ENCODE data around the gene TXNDC17.
A peak's percentile ranks its signal among the peaks of the same experiment; 100 is the strongest.
"Not testable (repeated sequence)": the region's sequence is repeated elsewhere in the genome, so short reads cannot be mapped to it uniquely, and the experiment has no call there.

TXNDC17 gene

DNA sequence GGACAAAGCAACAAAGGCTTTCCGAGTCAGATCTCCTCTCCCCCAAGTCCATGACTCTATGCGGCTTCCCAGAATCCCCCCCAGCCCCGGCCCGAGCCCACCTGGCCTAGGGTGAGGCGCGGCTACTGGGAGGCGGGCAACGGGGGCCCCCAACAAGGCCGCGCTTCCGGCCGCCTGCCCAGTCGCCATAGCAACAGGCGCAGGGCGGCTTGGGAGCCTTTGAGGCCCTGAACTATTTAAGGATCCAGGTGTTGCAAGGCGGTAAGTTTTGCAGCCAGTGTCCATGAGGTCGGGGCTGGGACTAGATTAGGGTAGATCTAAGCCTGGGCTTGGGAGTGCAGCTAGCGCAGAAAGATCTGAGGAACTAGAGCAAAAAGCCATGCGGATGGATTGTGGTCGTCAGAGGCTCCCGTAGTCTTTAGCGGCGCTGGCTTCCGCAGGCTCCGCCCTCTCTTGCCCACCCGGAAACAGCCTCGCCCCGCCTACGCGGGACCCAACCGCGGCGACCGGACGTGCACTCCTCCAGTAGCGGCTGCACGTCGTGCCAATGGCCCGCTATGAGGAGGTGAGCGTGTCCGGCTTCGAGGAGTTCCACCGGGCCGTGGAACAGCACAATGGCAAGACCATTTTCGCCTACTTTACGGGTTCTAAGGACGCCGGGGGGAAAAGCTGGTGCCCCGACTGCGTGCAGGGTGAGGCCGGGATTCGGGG, at the start of gene TXNDC17, which contains the start of gene KIAA0753:
TXNDC17 (plus strand) TSS at position 525 of the 711 bp plus-strand sequence; CDS start at position 548, 23 bp downstream.
KIAA0753 (minus strand) TSS at position 176 of the 711 bp plus-strand sequence. CDS start 5,608 bp downstream, outside the sequence.
- peak; percentile 91 for DNase-seq (ENCODE audit: low spot score)

GRCh38 chr17:6591599-6592158, 49.2 kb upstream of the TXNDC17 start:
- DNase-seq (ENCODE audit: low spot score), result peak; percentile 43

- no peak for DNase-seq (ENCODE audit: low spot score)
Observed at GRCh38 chr17:6592173-6592572, 48.7 kb upstream of the TXNDC17 start.

DNA sequence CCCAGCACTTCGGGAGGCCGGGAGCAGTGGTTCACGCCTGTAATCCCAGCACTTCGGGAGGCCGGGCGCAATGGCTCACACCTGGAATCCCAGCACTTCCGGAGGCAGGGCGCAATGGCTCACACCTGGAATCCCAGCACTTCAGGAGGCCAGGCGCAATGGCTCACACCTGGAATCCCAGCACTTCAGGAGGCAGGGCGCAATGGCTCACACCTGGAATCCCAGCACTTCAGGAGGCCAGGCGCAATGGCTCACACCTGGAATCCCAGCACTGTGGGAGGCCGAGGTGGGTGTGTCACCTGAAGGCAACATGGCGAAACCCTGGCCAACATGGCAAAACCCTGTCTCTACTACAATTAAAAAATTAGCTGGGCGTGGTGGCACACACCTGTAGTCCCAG, 47.5 kb upstream of the TXNDC17 start:
- not testable (repeated sequence) for DNase-seq (ENCODE audit: low spot score)

DNA sequence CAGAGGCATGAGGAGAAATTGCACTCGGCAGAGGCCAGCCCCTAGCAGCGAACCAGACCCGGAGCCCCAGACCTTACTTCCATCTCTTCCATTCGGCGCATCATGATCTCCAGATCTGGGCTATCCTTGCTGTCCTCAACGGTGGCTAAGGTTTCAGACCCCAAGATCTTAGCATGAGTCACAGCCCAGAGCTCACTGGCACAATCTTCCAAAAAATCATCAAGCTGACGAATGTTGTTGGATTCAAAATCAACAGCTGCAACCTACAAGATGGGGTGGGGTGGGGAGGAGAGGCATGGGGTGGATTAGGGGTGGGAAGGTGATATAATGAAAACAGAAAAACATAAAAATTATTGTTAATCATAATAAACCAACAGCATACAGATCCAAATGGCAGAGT, 44.8 kb upstream of the TXNDC17 start:
- no peak for DNase-seq (ENCODE audit: low spot score)

DNA sequence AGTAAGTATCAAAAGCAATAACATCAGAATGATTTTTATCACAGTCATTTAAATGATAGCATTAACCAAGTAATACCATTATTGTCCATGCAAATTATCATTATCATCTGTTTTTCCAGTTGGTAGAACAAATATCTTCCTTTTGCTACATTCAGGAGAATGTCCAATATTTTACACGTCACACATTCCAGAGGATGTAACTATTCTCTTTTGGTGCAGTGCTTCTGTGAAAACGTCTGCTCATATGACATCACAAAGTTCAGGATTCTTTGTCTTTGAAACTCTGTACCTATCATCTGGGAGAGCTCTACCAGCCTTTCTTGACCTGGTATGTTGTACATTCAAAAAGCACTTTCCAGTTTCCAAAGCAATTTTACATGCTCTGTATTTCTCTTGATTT, 44.3 kb upstream of the TXNDC17 start:
- DNase-seq (ENCODE audit: low spot score), result no peak

GRCh38 chr17:6596941-6597340, 43.9 kb upstream of the TXNDC17 start:
- no peak for DNase-seq (ENCODE audit: low spot score)

GRCh38 chr17:6597727-6598126, 43.1 kb upstream of the TXNDC17 start:
- DNase-seq (ENCODE audit: low spot score), result no peak

GRCh38 chr17:6599364-6599763, 41.5 kb upstream of the TXNDC17 start:
- DNase-seq (ENCODE audit: low spot score), result peak; percentile 13

DNA sequence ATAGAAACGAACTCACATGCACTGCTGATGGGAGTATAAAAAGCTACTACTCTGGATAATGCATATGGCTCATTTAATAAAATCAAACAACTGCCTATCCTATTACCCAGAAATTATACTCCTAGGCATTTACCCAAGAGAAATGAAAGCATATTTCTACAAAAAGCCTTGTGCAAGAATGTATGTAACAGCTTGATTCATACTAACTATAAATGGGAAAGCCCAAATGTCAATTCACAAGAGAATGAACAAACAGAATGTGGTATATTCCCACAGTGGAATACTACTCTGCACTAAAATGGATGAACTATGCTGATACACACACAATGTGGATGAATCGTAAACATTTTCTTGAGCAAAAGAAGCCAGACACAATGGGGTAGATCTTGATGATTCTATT, 38.7 kb upstream of the TXNDC17 start:
- DNase-seq (ENCODE audit: low spot score), result no peak

DNA sequence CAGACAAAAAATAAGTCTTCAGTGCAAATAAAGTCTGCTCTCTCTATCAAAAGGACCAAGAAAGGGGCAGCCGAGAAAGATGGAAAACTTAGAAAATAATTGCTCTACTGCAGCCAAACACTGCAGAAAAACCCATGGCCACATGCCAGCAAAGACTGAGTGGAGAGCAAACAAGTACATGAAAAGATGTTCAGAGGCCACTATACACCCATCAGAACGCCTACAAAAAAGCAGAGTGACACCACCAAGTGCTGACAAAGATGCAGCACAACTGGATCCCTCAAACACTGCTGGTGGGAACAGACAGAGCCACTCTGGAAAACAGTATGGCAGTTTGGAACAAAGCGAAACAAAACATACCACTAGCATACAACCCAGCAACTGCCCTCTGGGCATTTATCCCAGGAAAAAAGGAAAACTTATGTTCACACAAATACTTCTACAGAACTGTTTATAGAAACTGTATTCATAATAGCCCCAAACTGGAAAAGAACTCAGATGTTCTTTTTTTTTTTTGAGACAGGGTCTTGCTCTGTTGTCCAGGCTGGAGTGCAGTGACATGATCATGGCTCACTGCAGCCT, 37.0 kb upstream of the TXNDC17 start:
- no peak for DNase-seq (ENCODE audit: low spot score)

DNA sequence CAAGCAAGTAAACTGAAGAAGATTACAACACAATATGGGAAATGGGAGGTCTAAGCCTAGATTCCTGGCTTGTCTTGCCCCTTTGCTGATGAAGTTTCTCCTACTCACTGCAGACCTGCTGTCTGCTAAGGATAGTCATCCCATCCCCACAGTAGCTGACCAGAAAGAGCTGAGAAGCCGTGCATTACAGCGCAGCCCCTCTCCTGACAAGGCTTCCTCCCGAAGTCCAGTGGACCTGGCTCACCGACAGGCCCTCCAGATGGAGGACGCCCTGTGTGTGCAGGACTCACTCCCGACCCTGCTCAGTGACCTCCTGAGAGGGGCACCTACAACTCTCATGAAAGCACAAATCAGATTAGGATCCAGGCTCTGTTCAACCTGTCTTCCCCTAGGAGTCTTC, 35.7 kb upstream of the TXNDC17 start:
- DNase-seq (ENCODE audit: low spot score), result no peak

GRCh38 chr17:6608321-6608720, 32.5 kb upstream of the TXNDC17 start:
- DNase-seq (ENCODE audit: low spot score), result no peak

- DNase-seq (ENCODE audit: low spot score), result no peak
Observed at GRCh38 chr17:6610011-6610410, 30.8 kb upstream of the TXNDC17 start.

- DNase-seq (ENCODE audit: low spot score), result no peak
Observed at GRCh38 chr17:6611231-6611630, 29.6 kb upstream of the TXNDC17 start.

GRCh38 chr17:6623941-6624340, 16.9 kb upstream of the TXNDC17 start:
- DNase-seq (ENCODE audit: low spot score), result no peak

DNA sequence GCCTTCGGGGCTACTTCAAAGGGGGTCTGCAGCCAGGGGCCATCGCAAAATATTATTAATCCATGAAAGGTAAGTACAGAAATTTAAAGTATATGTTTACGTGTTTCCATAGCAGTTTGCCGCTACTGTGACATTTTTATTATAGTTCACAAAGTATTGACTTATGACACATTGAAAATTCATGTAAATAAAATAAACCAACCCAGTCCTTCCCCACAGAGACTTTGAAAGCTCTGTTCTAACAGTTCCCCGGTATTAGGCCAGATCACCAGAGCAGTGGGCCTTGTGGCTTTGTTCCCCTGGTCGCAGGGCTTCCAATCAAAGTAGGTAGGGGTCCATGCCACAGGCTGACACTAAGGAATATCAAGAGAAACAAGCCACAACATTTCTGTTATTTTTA, 14.2 kb upstream of the TXNDC17 start:
- no peak for DNase-seq (ENCODE audit: low spot score)

- peak; percentile 16 for DNase-seq (ENCODE audit: low spot score)
Observed at GRCh38 chr17:6627019-6627418, 13.8 kb upstream of the TXNDC17 start.

- DNase-seq (ENCODE audit: low spot score), result no peak
Observed at GRCh38 chr17:6630390-6630789, 10.5 kb upstream of the TXNDC17 start.

- DNase-seq (ENCODE audit: low spot score), result no peak
Observed at GRCh38 chr17:6632530-6632929, 8.3 kb upstream of the TXNDC17 start.

DNA sequence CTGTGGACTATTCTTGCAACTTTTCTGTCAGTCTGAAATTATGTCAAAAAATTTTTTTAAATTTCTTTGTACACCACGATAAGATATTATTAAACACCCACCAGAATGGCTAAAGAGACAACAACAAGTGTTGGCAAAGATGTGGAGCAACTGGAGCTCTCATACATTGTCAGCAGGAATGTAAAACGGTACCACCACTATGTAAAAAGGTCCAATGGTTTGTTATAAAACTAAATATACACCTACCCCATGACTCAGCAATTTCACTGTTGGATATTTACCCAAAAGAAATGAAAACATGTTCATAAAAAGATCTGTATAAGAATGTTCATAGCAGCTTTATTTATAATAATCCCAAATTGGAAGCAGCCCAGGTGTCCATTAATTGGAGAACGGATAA, 7.6 kb upstream of the TXNDC17 start:
- no peak for DNase-seq (ENCODE audit: low spot score)

GRCh38 chr17:6636105-6636504, 4.8 kb upstream of the TXNDC17 start:
- DNase-seq (ENCODE audit: low spot score), result no peak

Data from AG08396 (cell line).